GM18868 (cell line): Measurements from ENCODE around the gene PTCD1.

Source experiments
- ATAC-seq: cut with Tn5 transposase; IDR thresholded peaks from one replicate; pipeline ENCODE4 v1.9.1; 2021; ENCODE audit warnings: mild to moderate bottlenecking, moderate library complexity; ENCODE audit not compliant: unreplicated experiment

Gene PTCD1

GRCh38 chr7:99438573-99439480, at the start of gene PTCD1, which contains the start of gene CPSF4:
TSS of gene PTCD1 (minus strand) at chr7:99438798. CDS start at chr7:99435242, 3,556 bp downstream.
TSS of gene CPSF4 (plus strand) at chr7:99438943. CDS start at chr7:99439083, 140 bp downstream.
- ATAC-seq = peak; percentile 92

- ATAC-seq = no peak
Measured at GRCh38 chr7:99485094-99485493, 46.5 kb upstream of the PTCD1 start.

GRCh38 chr7:99478464-99479440, 40.2 kb upstream of the PTCD1 start:
- no peak for ATAC-seq

DNA sequence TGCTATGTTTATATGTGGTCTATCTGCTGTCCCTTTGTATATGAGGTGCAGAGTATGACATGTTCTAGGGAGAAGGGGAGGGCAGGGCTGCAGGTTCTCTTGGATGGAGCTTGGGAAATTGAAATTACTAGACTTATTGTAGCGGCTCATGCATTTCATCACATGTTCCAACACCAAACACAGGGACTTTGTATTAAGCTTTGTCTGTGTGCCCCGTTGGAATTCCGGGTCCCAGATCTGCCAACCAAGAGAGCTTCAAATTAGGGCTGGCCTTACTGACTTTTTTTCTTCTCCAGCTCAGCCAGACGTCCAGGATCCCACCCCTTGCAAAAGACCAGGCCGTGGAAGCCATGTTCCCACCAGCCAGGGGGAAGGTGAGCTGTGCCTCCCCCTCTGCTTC, 37.5 kb upstream of the PTCD1 start:
- ATAC-seq = no peak

DNA sequence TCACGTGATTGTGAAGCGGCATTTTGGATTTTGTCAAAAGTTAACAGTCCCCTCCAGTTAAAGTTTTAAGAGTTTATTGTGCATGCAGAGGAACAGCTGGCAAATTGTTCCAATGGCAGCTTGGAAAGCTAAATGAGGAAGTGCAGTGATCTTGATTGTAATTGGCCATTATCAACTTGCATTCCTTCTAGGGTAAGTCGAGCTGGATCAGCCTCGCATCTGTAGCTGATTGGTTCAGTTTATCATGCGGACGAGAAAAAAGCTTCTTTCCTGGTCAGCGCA, 34.7 kb upstream of the PTCD1 start:
- ATAC-seq = peak; percentile 3

- ATAC-seq = peak; percentile 98
Measured at GRCh38 chr7:99472561-99473314, 34.1 kb upstream of the PTCD1 start, which contains the start of gene ZNF789. TSS of gene ZNF789 (plus strand) at chr7:99472890. CDS start at chr7:99476457, 3,567 bp downstream.

DNA sequence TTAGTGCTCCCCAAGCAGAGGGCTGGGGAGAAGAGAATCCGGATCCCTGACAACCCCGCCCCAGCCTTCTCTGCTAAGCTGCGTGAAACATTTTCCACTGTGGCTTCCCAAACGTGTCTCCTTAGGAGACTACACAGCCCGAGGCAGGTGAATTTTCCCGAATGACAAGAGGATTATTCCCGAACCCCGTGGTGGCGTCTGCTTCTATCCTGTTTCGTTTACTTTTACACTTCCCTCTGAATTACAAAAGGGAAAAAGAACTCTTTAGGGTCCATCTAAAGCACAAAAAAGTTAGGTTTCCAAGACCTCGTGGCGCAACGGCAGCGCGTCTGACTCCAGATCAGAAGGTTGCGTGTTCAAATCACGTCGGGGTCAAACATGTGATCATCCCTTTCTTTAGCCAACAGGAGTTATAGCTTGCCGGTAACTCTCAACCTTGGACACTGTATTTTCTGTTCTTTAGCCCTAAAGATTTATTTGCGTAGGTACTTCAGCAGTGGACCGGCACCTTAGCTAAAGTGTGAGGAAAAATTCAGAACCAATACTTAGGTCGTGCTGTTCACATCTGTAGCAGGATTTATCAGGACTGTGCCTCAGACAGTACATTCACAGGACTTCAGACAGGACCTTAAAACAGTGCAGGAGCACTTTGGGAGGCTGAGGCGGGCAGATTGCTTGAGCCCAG, 30.9 kb upstream of the PTCD1 start:
- ATAC-seq = no peak

GRCh38 chr7:99468336-99468918, 29.8 kb upstream of the PTCD1 start:
- no peak for ATAC-seq

DNA sequence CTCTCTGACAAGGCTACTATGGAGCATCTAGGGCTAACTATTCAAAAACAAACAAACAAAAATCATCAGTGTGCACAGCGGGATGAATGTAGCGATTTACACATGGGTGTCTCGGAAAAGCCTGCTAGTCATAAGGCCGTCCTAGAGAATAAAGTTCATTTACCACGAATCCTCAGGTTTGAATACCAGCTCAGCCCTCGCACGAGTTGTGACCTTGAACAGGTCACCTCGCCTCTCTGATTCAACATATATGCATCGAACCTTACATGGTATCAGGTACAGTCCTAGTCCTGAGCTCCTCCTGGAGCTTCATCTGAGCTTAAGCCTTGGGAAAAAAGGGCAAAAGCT, 26.8 kb upstream of the PTCD1 start:
- ATAC-seq = no peak

- no peak for ATAC-seq
Measured at GRCh38 chr7:99461221-99461620, 22.6 kb upstream of the PTCD1 start.

- no peak for ATAC-seq
Measured at GRCh38 chr7:99460651-99461050, 22.1 kb upstream of the PTCD1 start.

DNA sequence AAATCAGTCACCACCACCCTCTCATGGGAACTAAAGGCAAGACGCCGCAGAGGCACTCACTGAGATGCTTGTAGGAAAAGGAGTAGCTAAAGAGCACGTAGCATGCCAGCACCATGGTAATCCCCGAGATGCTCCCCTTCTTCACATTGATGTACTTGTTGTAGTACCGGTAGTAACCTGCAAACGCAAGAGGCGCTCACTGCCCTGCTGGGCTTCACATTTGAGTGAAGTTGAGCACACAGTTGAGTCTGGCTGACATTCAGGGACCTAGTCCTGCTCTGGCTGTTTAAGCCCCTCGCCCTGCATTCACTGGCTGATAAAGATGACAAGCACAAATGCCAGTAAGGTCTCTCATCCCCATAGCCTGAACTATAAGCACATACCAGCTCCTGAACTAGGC, 20.5 kb upstream of the PTCD1 start:
- no peak for ATAC-seq

- ATAC-seq = no peak
Measured at GRCh38 chr7:99457650-99458493, 19.3 kb upstream of the PTCD1 start.

- ATAC-seq = no peak
Measured at GRCh38 chr7:99457050-99457649, 18.6 kb upstream of the PTCD1 start.

DNA sequence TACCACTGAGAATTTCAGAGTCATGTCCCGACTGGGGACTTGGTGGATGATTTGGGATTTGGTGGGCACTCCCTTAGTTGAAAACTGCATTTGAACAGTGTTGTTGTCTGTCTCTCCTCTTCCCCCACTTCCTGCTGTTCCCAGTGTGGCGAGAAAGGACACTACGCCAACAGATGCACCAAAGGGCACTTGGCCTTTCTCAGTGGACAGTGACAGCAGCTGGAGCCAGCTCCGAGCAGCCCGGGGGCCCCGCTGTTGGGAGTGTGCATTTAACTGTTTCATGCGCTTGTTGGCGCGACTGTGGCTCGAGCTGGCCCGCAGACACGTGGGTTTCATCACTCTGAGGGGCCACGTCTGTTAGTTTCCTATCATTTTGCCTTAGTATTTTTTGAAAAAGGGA, 17.7 kb upstream of the PTCD1 start:
- ATAC-seq = no peak

- ATAC-seq = no peak
Measured at GRCh38 chr7:99455874-99456273, 17.3 kb upstream of the PTCD1 start.

- ATAC-seq = no peak
Measured at GRCh38 chr7:99453105-99453504, 14.5 kb upstream of the PTCD1 start.

DNA sequence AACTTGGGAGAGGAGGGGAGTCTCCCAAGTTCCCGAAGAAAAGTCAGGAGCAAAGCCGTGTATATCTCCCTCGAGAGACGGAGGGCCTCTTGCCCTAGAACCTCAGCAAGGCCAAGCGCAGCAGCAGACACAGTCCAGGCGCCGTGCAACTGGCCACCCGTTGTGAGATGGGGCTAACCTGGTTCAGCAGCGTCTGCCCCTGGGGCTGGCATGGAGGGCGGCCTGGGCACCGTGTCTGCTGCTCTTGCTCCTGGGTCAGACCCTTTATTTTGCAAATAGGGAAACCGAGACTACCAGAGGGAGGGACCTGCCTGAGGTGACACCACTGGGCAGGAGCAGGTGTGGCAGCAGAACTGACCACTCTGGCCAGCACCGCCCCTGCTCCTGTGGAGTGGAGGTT, 13.9 kb upstream of the PTCD1 start:
- no peak for ATAC-seq

DNA sequence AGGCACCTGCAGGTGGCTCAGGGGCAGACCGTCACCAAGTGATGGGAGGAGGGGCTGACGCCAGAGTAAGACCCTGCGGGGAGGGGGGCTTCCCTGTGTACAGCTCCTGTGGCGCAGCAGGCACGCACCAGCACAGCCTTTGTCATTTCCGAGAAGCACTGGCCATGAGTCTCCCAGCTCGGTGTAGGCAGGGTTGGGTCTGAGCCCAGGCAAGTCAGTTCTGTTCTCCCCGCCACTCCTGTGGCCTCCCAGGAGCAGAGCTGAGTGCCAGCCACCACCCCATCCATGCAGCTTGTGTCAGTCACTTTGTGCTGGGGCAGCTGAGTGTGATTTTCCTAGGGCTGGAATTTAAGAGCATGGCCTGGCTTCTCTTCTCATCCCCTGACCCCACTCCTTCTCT, 13.3 kb upstream of the PTCD1 start:
- ATAC-seq = no peak
